HepG2 (cell line): ENCODE measurements around the gene BIRC6. TPM values are rescaled to one million over a fixed set of nuclear protein-coding genes. Genes with fewer than 3 reads are reported as not detected.

Source experiments
- AFF4 ChIP-seq: sonication (generic); formaldehyde crosslinking; IDR thresholded peaks from 2 replicates; pipeline ENCODE4 v1.4.0; 2020; ENCODE audit warnings: missing genetic modification reagents
- ATF2 ChIP-seq: sonication (generic); formaldehyde crosslinking; IDR thresholded peaks from 2 replicates; pipeline ENCODE4 v1.4.0; 2020; ENCODE audit warnings: missing genetic modification reagents
- BORCS8-MEF2B ChIP-seq: sonication (generic); formaldehyde crosslinking; IDR thresholded peaks from 2 replicates; pipeline ENCODE4 v1.8.0; 2022; ENCODE audit warnings: mild to moderate bottlenecking, missing genetic modification reagents
- CEBPZ ChIP-seq: IDR thresholded peaks from 2 replicates; pipeline ENCODE4 v1.6.1; 2012; ENCODE audit warnings: low read length, improper control_type of control experiment
- DDIT3 ChIP-seq: sonication (generic); formaldehyde crosslinking; IDR thresholded peaks from 2 replicates; pipeline ENCODE4 v1.4.0; 2020; ENCODE audit warnings: mild to moderate bottlenecking, missing genetic modification reagents
- ELF1 ChIP-seq: sonication (generic); formaldehyde crosslinking; IDR thresholded peaks from 2 replicates; pipeline ENCODE4 v1.4.0; 2020; ENCODE audit warnings: missing genetic modification reagents
- FOXA3 ChIP-seq: IDR thresholded peaks from 2 replicates; pipeline ENCODE4 v1.6.1; 2016; ENCODE audit warnings: missing genetic modification reagents, missing compliant biosample characterization
- GPBP1L1 ChIP-seq: sonication (generic); formaldehyde crosslinking; IDR thresholded peaks from 2 replicates; pipeline ENCODE4 v1.5.0; 2020; ENCODE audit warnings: mild to moderate bottlenecking, missing genetic modification reagents
- KLF11 ChIP-seq: IDR thresholded peaks from 2 replicates; pipeline ENCODE4 v1.6.1; 2016; ENCODE audit warnings: missing compliant biosample characterization
- ONECUT2 ChIP-seq: sonication (generic); formaldehyde crosslinking; IDR thresholded peaks from 2 replicates; pipeline ENCODE4 v1.4.0; 2020; ENCODE audit warnings: missing genetic modification reagents
- RNF2 ChIP-seq: fragments of 450-650 bp; conservative IDR thresholded peaks from 2 replicates; pipeline ENCODE4 v1.6.1; 2016; ENCODE audit warnings: low read depth
- SRY ChIP-seq: sonication (generic); formaldehyde crosslinking; IDR thresholded peaks from 2 replicates; pipeline ENCODE4 v1.8.0; 2022; ENCODE audit warnings: mild to moderate bottlenecking, missing genetic modification reagents
- ZBTB21 ChIP-seq: sonication (generic); formaldehyde crosslinking; IDR thresholded peaks from 2 replicates; pipeline ENCODE4 v1.4.0; 2020; ENCODE audit warnings: missing genetic modification reagents
- ZFP41 ChIP-seq: sonication (generic); formaldehyde crosslinking; IDR thresholded peaks from 2 replicates; pipeline ENCODE4 v1.4.0; 2020; ENCODE audit warnings: mild to moderate bottlenecking, missing genetic modification reagents, borderline replicate concordance
- ZMYM3 ChIP-seq: sonication (generic); formaldehyde crosslinking; IDR thresholded peaks from 2 replicates; pipeline ENCODE4 v1.5.1; 2020; ENCODE audit warnings: mild to moderate bottlenecking, missing genetic modification reagents
- ZNF768 ChIP-seq: sonication (generic); formaldehyde crosslinking; IDR thresholded peaks from 2 replicates; pipeline ENCODE4 v1.4.0; 2020; ENCODE audit warnings: missing genetic modification reagents
- ZNF800 ChIP-seq: sonication (generic); formaldehyde crosslinking; IDR thresholded peaks from 2 replicates; pipeline ENCODE4 v1.4.0; 2020; ENCODE audit warnings: missing genetic modification reagents
- polyA plus RNA-seq, 8 experiments: library from polyadenylated mRNA; depleted of rRNA in 3 of 8; stranded (reverse) in 7 of 8; unstranded in 1 of 8; fragments of >200 nt; fragmentation: Illumina TruSeq in 4 of 8; extraction: Trizol in 4 of 8; gene quantifications; 2 replicates each; pipeline versions ENCODE4 v1.2.1 to v1.2.3, GENCODE V29; 2011 to 2016; ENCODE audit warnings: low read depth in 4 of 8, missing spikeins in 1 of 8, mixed read lengths in 1 of 8; ENCODE audit not compliant: insufficient read depth in 1 of 8
- total RNA-seq, 5 experiments: library from RNA; depleted of rRNA; stranded (reverse); fragments of >200 nt; fragmentation: Illumina TruSeq; extraction: Trizol; gene quantifications; 2 replicates each; pipeline ENCODE4 v1.2.3, GENCODE V29; 2016; ENCODE audit warnings: low read depth in 1 of 5

Gene BIRC6
- total and polyA plus RNA-seq, 2 of the 13 experiments (the other 11 are each of a cell fraction or from before 2014, with no cell fraction given): 65.6 to 120 TPM

GRCh38 chr2:32627814-32628579 lies 271.2 kb downstream of the BIRC6 start, which contains the start of gene TTC27 (continued):
- no peak for TF ChIP-seq AFF4 (CRISPR knock-in tag)
- TF ChIP-seq ELF1 (CRISPR knock-in tag): peak; percentile 92
- no peak for TF ChIP-seq GPBP1L1 (CRISPR knock-in tag)
- 0 out of 2 replicates have a peak, but pooled peaks have one; percentile 34 for TF ChIP-seq ZNF800 (CRISPR knock-in tag)
- TF ChIP-seq ZFP41 (CRISPR knock-in tag): no peak
- peak; percentile 38; the same call in 1 of the 2 replicates for TF ChIP-seq ZMYM3 (CRISPR knock-in tag)
- no peak for TF ChIP-seq KLF11 (CRISPR knock-in tag)
- TF ChIP-seq ZBTB21 (CRISPR knock-in tag): peak; percentile 21; the same call in 1 of the 2 replicates
- TF ChIP-seq RNF2: peak; percentile 63; the same call in 1 of the 2 replicates
- no peak for TF ChIP-seq DDIT3 (CRISPR knock-in tag)
- TF ChIP-seq ZNF768 (CRISPR knock-in tag): peak; percentile 91
- no peak for TF ChIP-seq BORCS8-MEF2B (CRISPR knock-in tag)
- TF ChIP-seq SRY (CRISPR knock-in tag): no peak; the same call in 1 of the 2 replicates
- TF ChIP-seq ONECUT2: no peak
- no peak for TF ChIP-seq CEBPZ
- TF ChIP-seq FOXA3 (CRISPR knock-in tag): peak; percentile 56; the same call in 1 of the 2 replicates
- TF ChIP-seq ATF2 (CRISPR knock-in tag): peak; percentile 62; the same call in 1 of the 2 replicates
